Parietal lobe (tissue), 1 donor: Measurements from ENCODE around the gene ZNF514. TPM values are rescaled to one million over a fixed set of nuclear protein-coding genes. Genes with fewer than 3 reads are reported as not detected.

Experiments
- total RNA-seq: library from RNA; depleted of rRNA; stranded (reverse); fragments of >200 nt; gene quantifications from one replicate; pipeline ENCODE4 v1.2.3, GENCODE V29; 2014

Gene ZNF514
- total RNA-seq: 57.6 TPM

GRCh38 chr2:95159690-95160449 lies at the start of gene ZNF514:
Gene ZNF514 (minus strand): TSS chr2:95159848. CDS start chr2:95153253, 6,595 bp downstream.

GRCh38 chr2:95207111-95207961 lies 47.7 kb upstream of the ZNF514 start, which contains the start of gene ZNF892:
Gene ZNF892 (plus strand): TSS chr2:95207521. CDS start chr2:95207816, 295 bp downstream.

GRCh38 chr2:95165371-95166064 lies 5.9 kb upstream of the ZNF514 start, which contains the start of gene ZNF2:
Gene ZNF2 (plus strand): TSS chr2:95165809. CDS start chr2:95176227, 10,418 bp downstream.

GRCh38 chr2:95121407-95122196 lies 38.0 kb downstream of the ZNF514 start, which contains the start of gene MRPS5:
Gene MRPS5 (minus strand): TSS chr2:95121808. CDS start chr2:95121791, 17 bp downstream.

Other genes starting within 250 kb of the ZNF514 start
- gene MAL, start 134.1 kb downstream of the ZNF514 start, total RNA-seq: not detected
- gene MRPS5, start 38.0 kb downstream of the ZNF514 start, total RNA-seq: 71.4 TPM
- 9.7 TPM for gene ZNF2, start 6.0 kb upstream of the ZNF514 start, total RNA-seq
- gene ZNF892, start 47.7 kb upstream of the ZNF514 start, total RNA-seq: 62.3 TPM
- gene PROM2, start 114.6 kb upstream of the ZNF514 start, total RNA-seq: 9.4 TPM
- 15.3 TPM for gene KCNIP3, start 137.5 kb upstream of the ZNF514 start, total RNA-seq
- 21.9 TPM for gene FAHD2A, start 242.9 kb upstream of the ZNF514 start, total RNA-seq